Erythroblast (primary cell): ENCODE data around the gene TMEM169.
"Not testable (repeated sequence)": the region's sequence is repeated elsewhere in the genome, so short reads cannot be mapped to it uniquely, and the experiment has no call there.

ENCODE experiments used
- DNase-seq, 2 experiments: peaks; one replicate each; lab custom pipeline; 2025; lab: John Stamatoyannopoulos, UW
- GATA1 ChIP-seq: IDR thresholded peaks from 2 replicates; pipeline ENCODE4 v1.6.1; 2011; ENCODE audit warnings: low read depth, mild to moderate bottlenecking, control low read depth, low read length, moderate library complexity
- POLR2A ChIP-seq: IDR thresholded peaks from 2 replicates; pipeline ENCODE4 v1.6.1; 2011; ENCODE audit warnings: mild to moderate bottlenecking, low read length

Gene TMEM169

GRCh38 chr2:216116418-216116817 lies 34.7 kb downstream of the TMEM169 start:
- no peak for DNase-seq
- TF ChIP-seq GATA1 (no peak), POLR2A (no peak)

- DNase-seq: no peak
- TF ChIP-seq GATA1 (no peak), POLR2A (no peak)
Observed at GRCh38 chr2:216117561-216118340, 36.0 kb downstream of the TMEM169 start.

- no peak for DNase-seq
- TF ChIP-seq POLR2A (no peak), GATA1 (no peak)
Observed at GRCh38 chr2:216118474-216118873, 36.8 kb downstream of the TMEM169 start.

GRCh38 chr2:216119146-216119545 lies 37.4 kb downstream of the TMEM169 start:
- DNase-seq: no peak
- TF ChIP-seq POLR2A: peak; percentile 21
- no peak for TF ChIP-seq GATA1

GRCh38 chr2:216119986-216120385 lies 38.3 kb downstream of the TMEM169 start:
- DNase-seq: no peak
- TF ChIP-seq POLR2A: no peak
- TF ChIP-seq GATA1: no peak

GRCh38 chr2:216121255-216121654 lies 39.5 kb downstream of the TMEM169 start:
- no peak for DNase-seq
- no peak for TF ChIP-seq GATA1
- TF ChIP-seq POLR2A: no peak

- no peak for DNase-seq
- TF ChIP-seq POLR2A (no peak), GATA1 (no peak)
Observed at GRCh38 chr2:216126943-216127342, 45.2 kb downstream of the TMEM169 start.

- TF ChIP-seq GATA1: no peak
- TF ChIP-seq POLR2A: no peak
Observed at GRCh38 chr2:216130346-216130971, 48.7 kb downstream of the TMEM169 start.

GRCh38 chr2:216131175-216131926 lies 49.6 kb downstream of the TMEM169 start:
- no peak for TF ChIP-seq GATA1
- TF ChIP-seq POLR2A: no peak
- DNase-seq: no peak

More at GRCh38 chr2:216130346-216130971, 48.7 kb downstream of the TMEM169 start:
- no peak for DNase-seq

GRCh38 chr2:216132585-216132984 lies 50.9 kb downstream of the TMEM169 start:
- no peak for DNase-seq
- no peak for TF ChIP-seq POLR2A
- no peak for TF ChIP-seq GATA1

GRCh38 chr2:216133397-216133796 lies 51.7 kb downstream of the TMEM169 start:
- DNase-seq: no peak
- TF ChIP-seq GATA1 (no peak), POLR2A (no peak)

GRCh38 chr2:216134958-216135541 lies 53.3 kb downstream of the TMEM169 start:
- TF ChIP-seq POLR2A: no peak
- no peak for TF ChIP-seq GATA1
- no peak for DNase-seq

GRCh38 chr2:216139884-216140283 lies 58.2 kb downstream of the TMEM169 start:
- DNase-seq: peak; percentile 34 to 47
- TF ChIP-seq GATA1 (no peak), POLR2A (no peak)

GRCh38 chr2:216141516-216141915 lies 59.8 kb downstream of the TMEM169 start:
- DNase-seq: not testable (repeated sequence)
